ENCODE results near the gene ALDH16A1. TPM values are rescaled to one million over a fixed set of nuclear protein-coding genes. Genes with fewer than 3 reads are reported as not detected.

Gene ALDH16A1
- total and polyA plus RNA-seq, 2 of the 8 experiments (the other 6 are each of a cell fraction or from before 2014, with no cell fraction given) = 30.5 to 34.3 TPM

DNA sequence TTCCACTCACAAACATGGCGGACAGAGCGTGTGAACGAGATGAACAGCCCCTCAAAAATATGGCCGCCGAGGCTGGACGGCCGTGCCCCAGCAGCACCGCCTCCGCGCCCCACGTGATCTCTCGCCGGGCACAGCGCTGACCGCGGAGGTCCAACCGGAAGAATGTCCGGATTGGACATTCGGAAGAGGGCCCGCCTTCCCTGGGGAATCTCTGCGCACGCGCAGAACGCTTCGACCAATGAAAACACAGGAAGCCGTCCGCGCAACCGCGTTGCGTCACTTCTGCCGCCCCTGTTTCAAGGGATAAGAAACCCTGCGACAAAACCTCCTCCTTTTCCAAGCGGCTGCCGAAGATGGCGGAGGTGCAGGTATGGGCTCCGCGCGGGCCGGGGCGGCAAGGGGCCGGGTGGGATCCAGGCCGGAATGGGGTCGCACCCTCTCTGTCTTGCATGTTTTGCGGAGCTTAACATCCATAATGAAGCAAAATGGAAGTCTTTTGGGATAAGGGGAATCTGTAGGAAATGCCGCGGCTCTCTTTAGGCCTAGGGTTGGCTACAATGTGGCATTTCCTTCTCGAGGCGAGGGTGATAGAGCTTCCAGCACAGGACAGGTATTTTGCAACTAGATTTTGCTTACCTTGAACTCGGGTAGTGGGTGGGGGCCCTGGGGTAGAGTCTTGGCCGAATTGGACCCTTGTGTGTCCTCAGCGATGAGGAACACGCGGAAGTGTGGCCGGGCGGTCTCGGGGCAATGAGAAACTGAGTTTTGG is 34.4 kb downstream of the ALDH16A1 start, which contains the start of gene RPL13A (continued):
- peak; percentile 95 for TF ChIP-seq CREB1 (IDR thresholded peaks at IDR 0.05)
- peak; percentile 100 for TF ChIP-seq YY1 (IDR thresholded peaks at IDR 0.05; ENCODE audit: low read depth, low read length)
- TF ChIP-seq NANOG (IDR thresholded peaks at IDR 0.05; ENCODE audit: insufficient read depth, low read depth, low read length, poor library complexity, severe bottlenecking) = no peak
- TF ChIP-seq ATF3 (IDR thresholded peaks at IDR 0.05; ENCODE audit: insufficient read depth, low read depth, low read length) = peak; percentile 84; the same call in 1 of the 2 replicates
- TF ChIP-seq TBP (IDR thresholded peaks at IDR 0.05; ENCODE audit: low read depth, low read length) = peak; percentile 98
- peak; percentile 10; the same call in 1 of the 2 replicates for TF ChIP-seq TEAD4 (IDR thresholded peaks at IDR 0.05; ENCODE audit: low read depth, low read length)
- TF ChIP-seq SIN3A (conservative IDR thresholded peaks at IDR 0.05 in 1 of 2, IDR thresholded peaks at IDR 0.05 in 1 of 2; ENCODE audit: low read depth in 1 of 2, low read length in 2 of 2) = peak; percentile 46 to 91; a peak in 2 of 4 replicates
- no peak for TF ChIP-seq BCL11A (IDR thresholded peaks at IDR 0.05; ENCODE audit: low read depth in 2 of 2, low read length in 2 of 2)
- peak; percentile 100 for TF ChIP-seq TAF1 (IDR thresholded peaks at IDR 0.05; ENCODE audit: low read depth, low read length)
- TF ChIP-seq, protein P1, sequence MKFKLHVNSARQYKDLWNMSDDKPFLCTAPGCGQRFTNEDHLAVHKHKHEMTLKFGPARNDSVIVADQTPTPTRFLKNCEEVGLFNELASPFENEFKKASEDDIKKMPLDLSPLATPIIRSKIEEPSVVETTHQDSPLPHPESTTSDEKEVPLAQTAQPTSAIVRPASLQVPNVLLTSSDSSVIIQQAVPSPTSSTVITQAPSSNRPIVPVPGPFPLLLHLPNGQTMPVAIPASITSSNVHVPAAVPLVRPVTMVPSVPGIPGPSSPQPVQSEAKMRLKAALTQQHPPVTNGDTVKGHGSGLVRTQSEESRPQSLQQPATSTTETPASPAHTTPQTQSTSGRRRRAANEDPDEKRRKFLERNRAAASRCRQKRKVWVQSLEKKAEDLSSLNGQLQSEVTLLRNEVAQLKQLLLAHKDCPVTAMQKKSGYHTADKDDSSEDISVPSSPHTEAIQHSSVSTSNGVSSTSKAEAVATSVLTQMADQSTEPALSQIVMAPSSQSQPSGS (IDR thresholded peaks at IDR 0.05; ENCODE audit: low read length) = peak; percentile 93
- TF ChIP-seq RFX5 (IDR thresholded peaks at IDR 0.05; ENCODE audit: borderline replicate concordance, low read depth, low read length) = peak; percentile 18; the same call in 1 of the 2 replicates
- no peak for TF ChIP-seq KDM4A (IDR thresholded peaks at IDR 0.05; ENCODE audit: low read depth, low read length, severe bottlenecking)
- peak; percentile 51; the same call in 1 of the 2 replicates for TF ChIP-seq KDM5A (IDR thresholded peaks at IDR 0.05; ENCODE audit: low read length)
- peak; percentile 92 for TF ChIP-seq NRF1 (IDR thresholded peaks at IDR 0.05; ENCODE audit: low read depth, low read length)
- TF ChIP-seq TAF7 (optimal IDR thresholded peaks at IDR 0.05; ENCODE audit: borderline replicate concordance, low read depth, low read length) = peak; percentile 100
- TF ChIP-seq POLR2A (IDR thresholded peaks at IDR 0.05; ENCODE audit: control extremely low read depth in 1 of 2, low read depth in 2 of 2, low read length in 2 of 2) = peak; percentile 98 to 99
- no peak for TF ChIP-seq KDM1A (IDR thresholded peaks at IDR 0.05; ENCODE audit: borderline replicate concordance, low read length)
- TF ChIP-seq HDAC2 (IDR thresholded peaks at IDR 0.05; ENCODE audit: borderline replicate concordance in 1 of 2, low read depth in 2 of 2, low read length in 2 of 2) = no peak
- peak; percentile 98 for TF ChIP-seq CEBPB (IDR thresholded peaks at IDR 0.05; ENCODE audit: low read depth, low read length)
- TF ChIP-seq, protein P2, sequence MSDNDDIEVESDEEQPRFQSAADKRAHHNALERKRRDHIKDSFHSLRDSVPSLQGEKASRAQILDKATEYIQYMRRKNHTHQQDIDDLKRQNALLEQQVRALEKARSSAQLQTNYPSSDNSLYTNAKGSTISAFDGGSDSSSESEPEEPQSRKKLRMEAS (IDR thresholded peaks at IDR 0.05) = 0 out of 2 replicates have a peak, but pooled peaks have one; percentile 76

Data from H1 (cell line).